Thymus (tissue), 11 donors: Measurements from ENCODE around the gene ANKRD13C. TPM values are rescaled to one million over a fixed set of nuclear protein-coding genes. Genes with fewer than 3 reads are reported as not detected.

Source experiments
- DNase-seq, 9 donors: peaks; one replicate each; pipeline ENCODE4 v3.0.0-alpha.2; 2013; ENCODE audit warnings: low spot score in 9 of 9, low read depth in 6 of 9, missing footprints in 1 of 9
- H3K27ac ChIP-seq, 2 donors: one replicate each; pipeline ENCODE4 v1.5.1; 2013; ENCODE audit warnings: control low read depth in 1 of 2, low read depth in 1 of 2, low read length in 1 of 2, mild to moderate bottlenecking in 1 of 2, moderate library complexity in 1 of 2
- H3K27me3 ChIP-seq, 2 donors: one replicate each; pipeline ENCODE4 v1.5.1; 2013; ENCODE audit warnings: low read length in 1 of 2; ENCODE audit not compliant: control insufficient read depth in 2 of 2, insufficient read depth in 1 of 2
- H3K36me3 ChIP-seq, 2 donors: one replicate each; pipeline ENCODE4 v1.5.1; 2013; ENCODE audit warnings: low read length in 1 of 2, mild to moderate bottlenecking in 1 of 2, moderate library complexity in 1 of 2; ENCODE audit not compliant: control insufficient read depth in 2 of 2, insufficient read depth in 2 of 2
- H3K4me1 ChIP-seq, 2 donors: one replicate each; pipeline ENCODE4 v1.5.1; 2013; ENCODE audit warnings: low read length in 2 of 2; ENCODE audit not compliant: control insufficient read depth in 2 of 2, insufficient read depth in 2 of 2
- H3K4me3 ChIP-seq, 2 donors: one replicate each; pipeline ENCODE4 v1.5.1; 2013; ENCODE audit warnings: low read length in 2 of 2, control low read depth in 1 of 2, mild to moderate bottlenecking in 1 of 2
- H3K9me3 ChIP-seq, 2 donors: one replicate each; pipeline ENCODE4 v1.5.1; 2013; ENCODE audit warnings: low read length in 1 of 2, mild to moderate bottlenecking in 1 of 2; ENCODE audit not compliant: control insufficient read depth in 2 of 2, insufficient read depth in 1 of 2
- WGBS: extraction: QIAGEN DNeasy Blood & Tissue Kit; methylation state at CpG from one replicate; pipeline ENCODE4 v1.1.7; 2013; 5-methylcytosine and 5-hydroxymethylcytosine counted together
- polyA plus RNA-seq: library from polyadenylated mRNA; stranded (reverse); fragments of 200-250 nt; gene quantifications from one replicate; pipeline ENCODE4 v1.2.3, GENCODE V29; 2013
- total RNA-seq: library from RNA; stranded (reverse); fragments of 120-200 nt; gene quantifications from one replicate; pipeline ENCODE4 v1.2.4, GENCODE V29; 2013
- donor health status: healthy.

The ANKRD13C gene
- total and polyA plus RNA-seq, 2 donors, result 18.6 to 24.9 TPM

GRCh38 chr1:70222716-70223235, 131.7 kb downstream of the ANKRD13C start:
- Histone ChIP-seq H3K27me3 (no peaks in the 10 kb centered on the region), H3K9me3 (no peaks in the 10 kb centered on the region), H3K27ac (no peak overlapping the region), H3K4me3 (peak overlapping the region in 1 of 2 donors; percentile 73), H3K4me1 (peaks cover 4% of the 10 kb centered on the region in 2 donors), H3K36me3 (peaks cover 3 to 38% of the 10 kb centered on the region in 2 donors)
- WGBS, result 59% methylated on average over 3 of the region's 3 CpGs
- no peak for DNase-seq

GRCh38 chr1:70221238-70222121, 133.0 kb downstream of the ANKRD13C start, which contains the start of gene SRSF11:
TSS of gene SRSF11 (plus strand) at chr1:70221380. CDS start at chr1:70221637, 257 bp downstream.
- Histone ChIP-seq H3K36me3 (peaks cover 3 to 36% of the 10 kb centered on the region in 2 donors), H3K4me1 (peaks cover 0 to 4% of the 10 kb centered on the region in 2 donors), H3K4me3 (peak within 1 kb of the TSS; percentile 59 to 73), H3K27ac (peak within 1 kb of the TSS; percentile 95 to 98), H3K9me3 (no peaks in the 10 kb centered on the region), H3K27me3 (no peaks in the 10 kb centered on the region)
- DNase-seq, result peak; percentile 80 to 98 (median 95)
- WGBS, result under 1% methylated on average over 74 of the region's 74 CpGs

GRCh38 chr1:70220517-70221237, 133.8 kb downstream of the ANKRD13C start:
- H3K27me3 ChIP-seq, result no peaks in the 10 kb centered on the region
- H3K4me1 ChIP-seq, result peaks cover 0 to 4% of the 10 kb centered on the region in 2 donors
- WGBS, result 61% methylated on average over 17 of the region's 17 CpGs
- H3K4me3 ChIP-seq, result peak overlapping the region; percentile 59 to 73
- no peaks in the 10 kb centered on the region for H3K9me3 ChIP-seq
- H3K36me3 ChIP-seq, result peaks cover 5 to 35% of the 10 kb centered on the region in 2 donors
- H3K27ac ChIP-seq, result peak overlapping the region; percentile 55 to 98
- DNase-seq, result no peak

GRCh38 chr1:70220015-70220414, 134.5 kb downstream of the ANKRD13C start:
- WGBS, result 90% methylated on average over 2 of the region's 2 CpGs
- no peak for DNase-seq
- Histone ChIP-seq H3K9me3 (no peaks in the 10 kb centered on the region), H3K27ac (no peak overlapping the region), H3K4me3 (no peak overlapping the region), H3K36me3 (peaks cover 6 to 29% of the 10 kb centered on the region in 2 donors), H3K27me3 (no peaks in the 10 kb centered on the region), H3K4me1 (peaks cover 0 to 4% of the 10 kb centered on the region in 2 donors)

- Histone ChIP-seq H3K36me3 (peaks cover 6 to 17% of the 10 kb centered on the region in 2 donors), H3K9me3 (no peaks in the 10 kb centered on the region), H3K27me3 (no peaks in the 10 kb centered on the region), H3K27ac (no peak overlapping the region), H3K4me3 (no peak overlapping the region), H3K4me1 (peaks cover 1 to 10% of the 10 kb centered on the region in 2 donors)
- no peak for DNase-seq
These were observed 143.0 kb downstream of the ANKRD13C start for GRCh38 chr1:70211541-70211940.

- no peak overlapping the region for H3K4me3 ChIP-seq
- H3K27me3 ChIP-seq, result no peaks in the 10 kb centered on the region
- peaks cover 5 to 17% of the 10 kb centered on the region in 2 donors for H3K36me3 ChIP-seq
- 95% methylated on average over 1 of the region's 1 CpG for WGBS
- no peak for DNase-seq
- no peaks in the 10 kb centered on the region for H3K9me3 ChIP-seq
- H3K27ac ChIP-seq, result no peak overlapping the region
- H3K4me1 ChIP-seq, result peaks cover 3 to 11% of the 10 kb centered on the region in 2 donors
These were observed 143.7 kb downstream of the ANKRD13C start for GRCh38 chr1:70210820-70211219.

Other genes starting within 250 kb of the ANKRD13C start
- gene LRRC40, start 149.1 kb downstream of the ANKRD13C start, total RNA-seq, result 22.2 TPM
- gene LRRC40, start 149.1 kb downstream of the ANKRD13C start, polyA plus RNA-seq, result 16.3 TPM
- 130 TPM for gene SRSF11, start 133.3 kb downstream of the ANKRD13C start, total RNA-seq
- gene SRSF11, start 133.3 kb downstream of the ANKRD13C start, polyA plus RNA-seq, result 306 TPM
- gene CTH, start 56.5 kb upstream of the ANKRD13C start, total RNA-seq, result 1.4 TPM
- gene CTH, start 56.5 kb upstream of the ANKRD13C start, polyA plus RNA-seq, result 2.8 TPM